Colonic mucosa (tissue), 4 donors: ENCODE measurements around the gene ACSF2. TPM values are rescaled to one million over a fixed set of nuclear protein-coding genes. Genes with fewer than 3 reads are reported as not detected.
"Not testable (repeated sequence)": the region's sequence is repeated elsewhere in the genome, so short reads cannot be mapped to it uniquely, and the experiment has no call there.

ENCODE experiments used
- DNase-seq: peaks from one replicate; pipeline ENCODE4 v3.0.0-alpha.2; 2020
- H3K27ac ChIP-seq: fragments of 200-600 bp; one replicate; pipeline ENCODE4 v1.8.0; 2021
- H3K27me3 ChIP-seq: fragments of 200-600 bp; one replicate; pipeline ENCODE4 v1.8.0; 2021
- H3K36me3 ChIP-seq: fragments of 200-600 bp; one replicate; pipeline ENCODE4 v1.8.0; 2021
- H3K4me1 ChIP-seq: fragments of 200-600 bp; one replicate; pipeline ENCODE4 v1.8.0; 2021; ENCODE audit warnings: mild to moderate bottlenecking
- H3K4me3 ChIP-seq: fragments of 200-600 bp; one replicate; pipeline ENCODE4 v1.8.0; 2021
- H3K9ac ChIP-seq, 2 donors: one replicate each; pipeline ENCODE4 v1.7.0; 2013; ENCODE audit warnings: control low read depth in 2 of 2, low read depth in 2 of 2, low read length in 2 of 2
- H3K9me3 ChIP-seq: fragments of 200-600 bp; one replicate; pipeline ENCODE4 v1.8.0; 2021
- intact Hi-C: fragments of 100-400 bp; cut with DNase I; formaldehyde crosslinking; loops from one replicate; pipeline ENCODE4 v1.14.1; 2022
- total RNA-seq, 2 donors: library from RNA; stranded (reverse); fragmentation: NEBNext Ultra II Directional in 1 of 2; extraction: Animal tissue kit (Norgen Biotek cat#: 25700) in 1 of 2; gene quantifications; one replicate each; pipeline ENCODE4 v1.2.1, GENCODE V29; 2021
- TF ChIP-seq, protein P1 (sequence below): fragments of 200-600 bp; IDR thresholded peaks from one replicate; pipeline ENCODE4 v1.8.0; 2022; ENCODE audit warnings: antibody characterized with exemption, mild to moderate bottlenecking
- donor health status: healthy.
- donor health status: DM: no; HTN: no; CAD: no.
- donor health status: DM: no; HTN: no; CAD: no.

The ACSF2 gene
- total RNA-seq, 2 donors from 2014 or later = 50.8 to 119 TPM

DNA sequence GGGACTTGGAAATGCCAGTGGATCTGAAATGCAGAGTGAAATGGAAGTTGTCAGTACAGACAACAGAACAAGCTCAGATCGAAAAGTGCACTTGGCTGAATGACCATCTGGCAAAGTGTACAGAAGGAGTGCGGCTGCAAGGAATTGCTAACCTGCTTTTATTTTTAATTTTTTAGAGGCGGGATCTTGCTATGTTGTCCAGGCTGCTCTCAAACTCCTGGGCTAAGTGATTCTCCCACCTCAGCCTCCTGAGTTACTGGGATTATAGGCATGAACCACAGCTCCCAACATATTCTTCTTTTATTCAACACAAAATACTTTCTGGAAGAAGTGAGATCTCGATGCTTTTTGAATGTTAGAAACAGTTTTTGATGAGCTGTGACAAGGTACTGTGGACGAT, 32.3 kb upstream of the ACSF2 start:
- peaks cover 25% of the 10 kb centered on the region for H3K36me3 ChIP-seq
- H3K27ac ChIP-seq = no peak overlapping the region
- TF ChIP-seq, protein P1, sequence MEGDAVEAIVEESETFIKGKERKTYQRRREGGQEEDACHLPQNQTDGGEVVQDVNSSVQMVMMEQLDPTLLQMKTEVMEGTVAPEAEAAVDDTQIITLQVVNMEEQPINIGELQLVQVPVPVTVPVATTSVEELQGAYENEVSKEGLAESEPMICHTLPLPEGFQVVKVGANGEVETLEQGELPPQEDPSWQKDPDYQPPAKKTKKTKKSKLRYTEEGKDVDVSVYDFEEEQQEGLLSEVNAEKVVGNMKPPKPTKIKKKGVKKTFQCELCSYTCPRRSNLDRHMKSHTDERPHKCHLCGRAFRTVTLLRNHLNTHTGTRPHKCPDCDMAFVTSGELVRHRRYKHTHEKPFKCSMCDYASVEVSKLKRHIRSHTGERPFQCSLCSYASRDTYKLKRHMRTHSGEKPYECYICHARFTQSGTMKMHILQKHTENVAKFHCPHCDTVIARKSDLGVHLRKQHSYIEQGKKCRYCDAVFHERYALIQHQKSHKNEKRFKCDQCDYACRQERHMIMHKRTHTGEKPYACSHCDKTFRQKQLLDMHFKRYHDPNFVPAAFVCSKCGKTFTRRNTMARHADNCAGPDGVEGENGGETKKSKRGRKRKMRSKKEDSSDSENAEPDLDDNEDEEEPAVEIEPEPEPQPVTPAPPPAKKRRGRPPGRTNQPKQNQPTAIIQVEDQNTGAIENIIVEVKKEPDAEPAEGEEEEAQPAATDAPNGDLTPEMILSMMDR = no peak
- no peaks in the 10 kb centered on the region for H3K9me3 ChIP-seq
- no peak overlapping the region for H3K4me3 ChIP-seq
- DNase-seq = no peak
- H3K9ac ChIP-seq = no peak overlapping the region
- H3K27me3 ChIP-seq = no peaks in the 10 kb centered on the region
- H3K4me1 ChIP-seq = peaks cover 9% of the 10 kb centered on the region
- intact Hi-C loops = no loop called here

DNA sequence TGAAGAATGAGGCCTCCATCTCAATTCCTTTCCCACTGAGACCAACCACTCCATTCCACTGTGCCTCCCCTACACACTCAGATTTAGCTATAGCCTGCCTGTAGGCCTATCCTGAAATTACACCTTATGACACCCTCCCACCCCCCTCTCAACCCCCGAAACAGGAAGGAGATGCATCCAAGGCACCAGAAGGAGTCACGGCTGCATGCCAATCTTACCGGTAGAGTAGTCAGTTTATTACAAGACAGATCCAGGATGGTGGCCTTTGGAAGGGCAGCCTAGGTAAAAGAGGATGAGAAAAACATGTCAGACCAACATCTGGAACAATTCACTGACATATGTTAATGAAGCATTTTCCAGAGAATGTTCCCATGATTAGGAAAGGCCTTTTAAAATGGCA, 31.3 kb upstream of the ACSF2 start:
- no peak overlapping the region for H3K27ac ChIP-seq
- H3K9ac ChIP-seq = no peak overlapping the region
- intact Hi-C loops = loop anchor here (5.0 kb wide), 1 partner anchor 32 kb away; no protein-coding TSS in a partner anchor
- H3K4me3 ChIP-seq = no peak overlapping the region
- peaks cover 9% of the 10 kb centered on the region for H3K4me1 ChIP-seq
- H3K27me3 ChIP-seq = no peaks in the 10 kb centered on the region
- TF ChIP-seq, protein P1 = no peak
- peaks cover 25% of the 10 kb centered on the region for H3K36me3 ChIP-seq
- DNase-seq = no peak
- no peaks in the 10 kb centered on the region for H3K9me3 ChIP-seq

DNA sequence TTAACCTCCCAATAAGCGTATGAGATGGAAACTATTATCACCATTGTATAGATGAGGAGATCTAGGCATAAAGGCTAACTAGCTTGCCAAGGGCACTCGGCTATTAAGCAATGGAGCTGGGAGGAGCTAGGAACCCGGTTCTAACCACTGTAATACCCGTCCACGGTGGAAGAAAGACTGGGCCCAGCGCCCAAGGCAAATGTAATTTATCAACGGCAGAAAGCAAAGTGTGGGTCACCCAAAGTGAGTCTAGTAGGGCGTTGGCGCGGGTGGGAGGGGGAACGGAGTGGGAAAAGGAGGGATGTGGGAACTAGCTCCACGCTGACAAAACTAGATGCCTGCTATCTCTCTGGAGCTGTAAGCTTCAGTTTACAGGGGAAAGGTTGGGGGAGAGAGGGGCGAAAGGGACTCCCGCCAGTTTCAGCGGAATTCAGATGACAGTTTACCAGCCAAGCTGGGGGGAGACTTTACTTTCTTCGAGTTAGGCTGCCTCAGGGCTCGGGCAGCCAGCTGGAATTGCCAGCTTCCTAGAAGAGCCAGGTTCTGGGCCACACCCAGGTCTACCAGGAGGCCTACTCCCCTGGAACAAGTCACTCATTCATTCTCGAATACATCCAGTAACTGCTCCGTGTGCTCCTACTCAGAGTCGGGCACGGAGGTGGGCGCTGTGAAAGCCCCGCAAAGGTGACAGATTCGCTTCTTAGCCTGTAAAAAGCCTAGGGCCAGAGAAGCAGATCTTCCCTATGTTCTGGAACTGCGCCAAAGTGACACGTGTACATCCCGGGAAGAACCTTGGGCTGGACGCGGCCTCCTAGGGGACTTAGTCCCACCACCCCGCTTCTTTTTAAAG, 29.5 kb upstream of the ACSF2 start:
- TF ChIP-seq, protein P1 = no peak
- H3K4me3 ChIP-seq = peak overlapping the region; percentile 83
- peak overlapping the region; percentile 86 for H3K27ac ChIP-seq
- peaks cover 18% of the 10 kb centered on the region for H3K36me3 ChIP-seq
- H3K9ac ChIP-seq = peak overlapping the region; percentile 87 to 90
- no peaks in the 10 kb centered on the region for H3K27me3 ChIP-seq
- peak; percentile 74 for DNase-seq
- no peaks in the 10 kb centered on the region for H3K9me3 ChIP-seq
- intact Hi-C loops = loop anchor here (5.0 kb wide), 1 partner anchor 34 kb away; no protein-coding TSS in a partner anchor
- H3K4me1 ChIP-seq = peaks cover 9% of the 10 kb centered on the region

DNA sequence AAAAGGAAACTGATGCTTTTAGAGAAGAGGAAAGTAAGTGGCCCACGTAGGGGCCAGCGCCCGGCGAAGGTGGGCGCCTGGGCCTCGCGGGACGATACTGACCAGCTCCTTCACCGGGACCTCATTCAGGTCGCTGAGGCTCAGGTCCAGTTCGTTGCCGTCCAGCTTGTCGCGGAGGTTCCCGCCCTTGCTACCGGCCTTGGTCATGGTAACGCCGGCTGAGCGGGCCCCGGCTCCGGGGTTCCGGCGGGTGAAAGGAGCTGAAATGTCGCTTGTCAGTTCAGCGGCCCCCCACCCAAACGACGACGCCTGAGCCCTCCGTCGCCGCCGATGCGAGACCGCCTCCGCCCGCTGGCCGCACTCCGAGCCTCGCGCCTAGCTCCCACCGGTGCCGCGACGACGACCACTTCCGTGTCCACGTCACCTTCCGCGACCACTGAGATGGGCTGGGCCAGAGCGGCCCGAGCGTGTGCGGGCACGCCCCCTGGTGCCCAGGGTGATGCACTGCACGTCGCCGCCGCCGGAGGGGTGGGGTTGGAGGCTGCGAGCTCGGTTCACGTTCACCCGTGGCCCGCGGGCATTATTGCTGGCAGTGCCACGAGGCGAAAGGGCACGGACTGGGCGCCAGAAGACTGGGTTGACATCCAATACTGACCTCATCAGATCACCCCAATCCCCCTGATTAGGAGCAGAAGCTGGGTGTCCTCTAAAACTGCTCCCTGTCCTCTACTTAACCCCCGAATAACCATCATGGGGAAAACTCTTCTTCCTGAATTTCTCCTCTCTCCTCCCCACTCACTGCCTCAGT, 28.7 kb upstream of the ACSF2 start, which contains the start of gene LRRC59:
Gene LRRC59, minus strand, starts transcription at position 413 of the 808 bp plus-strand sequence. Its CDS starts 206 bp downstream, at position 207.
- Histone ChIP-seq H3K27ac (peak within 1 kb of the TSS; percentile 86), H3K4me1 (peaks cover 9% of the 10 kb centered on the region), H3K9me3 (no peaks in the 10 kb centered on the region), H3K36me3 (peaks cover 18% of the 10 kb centered on the region), H3K9ac (peak within 1 kb of the TSS; percentile 87 to 90), H3K4me3 (peak within 1 kb of the TSS; percentile 83), H3K27me3 (no peaks in the 10 kb centered on the region)
- TF ChIP-seq, protein P1 = peak; percentile 99
- DNase-seq = peak; percentile 91
- intact Hi-C loops = loop anchor here (5.0 kb wide), 1 partner anchor 35 kb away; no protein-coding TSS in a partner anchor

DNA sequence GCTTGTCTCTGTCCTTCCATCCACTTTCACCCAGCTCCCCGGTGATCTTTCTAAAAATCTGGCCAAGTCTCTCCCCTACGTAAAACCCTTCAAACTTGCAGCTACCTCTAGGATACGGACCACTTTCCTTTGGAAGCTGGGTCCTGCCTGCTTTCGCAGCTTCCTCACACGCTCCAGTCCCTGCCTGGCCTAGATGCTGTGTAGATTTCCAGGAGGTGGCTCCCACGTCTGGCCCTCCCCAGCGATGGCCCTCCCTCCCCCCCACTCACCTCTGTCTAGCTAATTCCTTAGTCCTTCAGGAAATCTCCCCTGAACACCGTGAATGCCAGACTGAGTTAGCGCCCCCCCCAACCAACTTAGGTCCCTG, 28.1 kb upstream of the ACSF2 start:
- H3K27ac ChIP-seq = no peak overlapping the region
- peak overlapping the region; percentile 87 to 90 for H3K9ac ChIP-seq
- intact Hi-C loops = loop anchor here (5.0 kb wide), 1 partner anchor 36 kb away; no protein-coding TSS in a partner anchor
- no peaks in the 10 kb centered on the region for H3K27me3 ChIP-seq
- H3K36me3 ChIP-seq = peaks cover 18% of the 10 kb centered on the region
- H3K4me3 ChIP-seq = no peak overlapping the region
- TF ChIP-seq, protein P1 = no peak
- H3K9me3 ChIP-seq = no peaks in the 10 kb centered on the region
- peaks cover 9% of the 10 kb centered on the region for H3K4me1 ChIP-seq
- DNase-seq = no peak

DNA sequence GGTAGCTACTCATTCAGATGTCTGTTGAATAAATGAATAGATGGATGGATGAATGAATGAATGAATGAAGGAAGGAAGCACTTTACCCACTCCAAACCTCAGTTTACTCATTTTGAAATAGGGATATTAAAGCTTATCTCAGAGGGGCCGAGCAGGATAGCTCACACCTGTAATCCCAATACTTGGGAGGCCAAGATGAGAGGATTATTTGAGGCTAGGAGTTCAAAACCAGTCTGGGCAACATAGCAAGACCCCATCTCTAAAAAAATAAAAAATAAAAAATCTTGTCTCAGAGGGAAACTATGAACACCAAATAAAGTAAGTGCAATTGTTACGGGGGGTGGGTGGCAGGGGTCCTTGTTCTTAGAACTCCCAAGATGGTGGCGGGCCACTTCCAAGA, 27.3 kb upstream of the ACSF2 start:
- H3K27me3 ChIP-seq, DNase-seq, H3K9me3 ChIP-seq, H3K9ac ChIP-seq, H3K4me3 ChIP-seq, H3K27ac ChIP-seq, H3K4me1 ChIP-seq: not testable (repeated sequence)
- intact Hi-C loops = loop anchor here (5.0 kb wide), 1 partner anchor 36 kb away; no protein-coding TSS in a partner anchor
- H3K36me3 ChIP-seq = peaks cover 12% of the 10 kb centered on the region

DNA sequence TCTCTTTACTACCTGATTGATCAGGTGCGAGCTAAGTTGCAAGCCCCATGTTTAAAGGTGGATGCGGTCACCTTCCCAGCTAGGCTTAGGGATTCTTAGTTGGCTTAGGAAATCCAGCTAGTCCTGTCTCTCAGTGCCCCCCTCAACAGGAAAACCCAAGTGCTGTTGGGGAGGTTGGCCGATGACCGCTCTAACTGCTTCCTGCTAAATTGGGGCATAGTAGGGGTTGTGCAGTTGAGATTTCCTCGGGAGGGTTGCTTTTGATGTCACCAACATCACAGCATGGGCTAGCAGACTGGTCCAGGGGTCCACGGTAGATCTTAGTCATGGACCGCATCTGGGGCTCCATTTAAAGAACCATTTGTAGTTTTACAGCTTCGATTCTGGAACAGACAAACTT, 26.4 kb upstream of the ACSF2 start:
- intact Hi-C loops = loop anchor here (5.0 kb wide), 1 partner anchor 37 kb away; no protein-coding TSS in a partner anchor
- not testable (repeated sequence) for H3K9ac ChIP-seq, H3K27ac ChIP-seq, H3K4me1 ChIP-seq, H3K4me3 ChIP-seq, DNase-seq, H3K9me3 ChIP-seq, H3K36me3 ChIP-seq, H3K27me3 ChIP-seq

DNA sequence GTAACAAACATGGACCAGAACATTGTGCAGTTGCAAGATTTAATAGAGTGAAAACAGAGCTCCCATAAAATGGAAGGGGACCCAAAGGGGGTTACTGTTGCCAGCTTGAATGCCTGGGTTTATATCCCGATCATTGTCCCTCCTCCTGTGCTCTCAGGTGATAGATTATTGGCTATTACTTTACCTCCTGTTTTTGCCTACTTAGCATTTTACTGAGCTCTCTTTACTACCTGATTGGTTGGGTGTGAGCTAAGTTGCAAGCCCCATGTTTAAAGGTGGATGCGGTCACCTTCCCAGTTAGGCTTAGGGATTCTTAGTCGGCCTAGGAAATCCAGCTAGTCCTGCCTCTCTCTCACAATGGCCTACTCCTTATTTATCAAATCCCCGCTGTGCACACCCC, 20.7 kb upstream of the ACSF2 start:
- H3K4me1 ChIP-seq, DNase-seq, H3K4me3 ChIP-seq, intact Hi-C loops, H3K9ac ChIP-seq, H3K9me3 ChIP-seq, H3K27ac ChIP-seq, H3K27me3 ChIP-seq, H3K36me3 ChIP-seq: not testable (repeated sequence)
